ENCODE data around the gene TRIO. TPM values are rescaled to one million over a fixed set of nuclear protein-coding genes. Genes with fewer than 3 reads are reported as not detected.
A peak's percentile ranks its signal among the peaks of the same experiment; 100 is the strongest.

TRIO gene
- total RNA-seq, 1 experiment from 2014 or later: 88.8 TPM

GRCh38 chr5:14225173-14225834 is 82.2 kb downstream of the TRIO start (continued):
- TF ChIP-seq ZNF671 (CRISPR knock-in tag; IDR thresholded peaks at IDR 0.05) (no peak), HMGXB4 (CRISPR knock-in tag; IDR thresholded peaks at IDR 0.05) (no peak), ZNF263 (CRISPR knock-in tag; IDR thresholded peaks at IDR 0.05; ENCODE audit: low read depth) (no peak), KAT7 (CRISPR knock-in tag; IDR thresholded peaks at IDR 0.05; ENCODE audit: borderline replicate concordance) (no peak), IRF1 (CRISPR knock-in tag; IDR thresholded peaks at IDR 0.05) (no peak), PRRX2 (CRISPR knock-in tag; IDR thresholded peaks at IDR 0.05) (no peak)

GRCh38 chr5:14226149-14226548 is 83.0 kb downstream of the TRIO start:
- TF ChIP-seq EMX1 (CRISPR knock-in tag; IDR thresholded peaks at IDR 0.05) (no peak), TP53 (CRISPR knock-in tag; IDR thresholded peaks at IDR 0.05) (no peak), PREB (CRISPR knock-in tag; IDR thresholded peaks at IDR 0.05; ENCODE audit: borderline replicate concordance) (no peak)
- peaks cover 5% of the 10 kb centered on the region for H3K9me3 Mint-ChIP-seq
- H3K4me1 Mint-ChIP-seq: peaks cover 72% of the 10 kb centered on the region
- ATAC-seq (no peak), DNase-seq (ENCODE audit: low spot score) (no peak)
- CTCF ChIA-PET: interaction anchor here (1.1 kb wide), 2 partner anchors 11 to 33 kb away, joined by 3 read pairs; no protein-coding TSS in a partner anchor
- peak overlapping the region; percentile 13; the same call in 1 of the 2 replicates for H3K27ac Mint-ChIP-seq
- peaks cover 4% of the 10 kb centered on the region for H3K36me3 Mint-ChIP-seq
- H3K27me3 Mint-ChIP-seq (ENCODE audit: low read depth): no peaks in the 10 kb centered on the region
- H3K4me3 Mint-ChIP-seq: no peak overlapping the region
- POLR2A ChIA-PET: no interaction called here

GRCh38 chr5:14226554-14226953 is 83.4 kb downstream of the TRIO start:
- Mint-ChIP-seq H3K4me1 (peaks cover 72% of the 10 kb centered on the region), H3K36me3 (peaks cover under 1% of the 10 kb centered on the region), H3K27ac (peak overlapping the region; percentile 62; the same call in 1 of the 2 replicates), H3K27me3 (ENCODE audit: low read depth) (no peaks in the 10 kb centered on the region), H3K4me3 (no peak overlapping the region), H3K9me3 (peaks cover under 1% of the 10 kb centered on the region; the same call in 1 of the 2 replicates)
- no peak for DNase-seq (ENCODE audit: low spot score)
- ChIA-PET CTCF (interaction anchor here (1.1 kb wide), 2 partner anchors 10 to 32 kb away, joined by 3 read pairs; no protein-coding TSS in a partner anchor), POLR2A (no interaction called here)
- no peak for ATAC-seq
- TF ChIP-seq IRF1 (CRISPR knock-in tag; IDR thresholded peaks at IDR 0.05) (no peak), AR (CRISPR knock-in tag; IDR thresholded peaks at IDR 0.05) (no peak), IRF2 (CRISPR knock-in tag; IDR thresholded peaks at IDR 0.05; ENCODE audit: borderline replicate concordance, low read depth) (no peak), AFF4 (CRISPR knock-in tag; IDR thresholded peaks at IDR 0.05; ENCODE audit: borderline replicate concordance) (no peak), NFE2L1 (CRISPR knock-in tag; IDR thresholded peaks at IDR 0.05) (no peak), ELF4 (CRISPR knock-in tag; IDR thresholded peaks at IDR 0.05; ENCODE audit: low read depth) (no peak), PRDM15 (CRISPR knock-in tag; IDR thresholded peaks at IDR 0.05) (no peak), ZNF232 (CRISPR knock-in tag; IDR thresholded peaks at IDR 0.05) (no peak), ZBTB21 (CRISPR knock-in tag; IDR thresholded peaks at IDR 0.05; ENCODE audit: borderline replicate concordance) (no peak)
